HepG2 (cell line): Measurements from ENCODE around the gene CDC123. TPM values are rescaled to one million over a fixed set of nuclear protein-coding genes. Genes with fewer than 3 reads are reported as not detected.

Experiments used
- BHLHE40 ChIP-seq: IDR thresholded peaks from 2 replicates; pipeline ENCODE4 v1.6.1; 2011; ENCODE audit warnings: low read length, improper control_type of control experiment
- CEBPB ChIP-seq: IDR thresholded peaks from 2 replicates; pipeline ENCODE4 v1.6.1; 2011; ENCODE audit warnings: low read depth, low read length, improper control_type of control experiment, borderline replicate concordance
- ELF4 ChIP-seq: sonication (generic); formaldehyde crosslinking; IDR thresholded peaks from 2 replicates; pipeline ENCODE4 v1.5.0; 2020; ENCODE audit warnings: missing genetic modification reagents, mild to moderate bottlenecking, moderate library complexity, borderline replicate concordance
- FOXA1 ChIP-seq, 2 experiments: fragments of 450-650 bp in 1 of 2; sonication (generic) in 1 of 2; formaldehyde crosslinking in 1 of 2; IDR thresholded peaks; 2 replicates each; pipeline versions ENCODE4 v1.4.0 to v1.6.1; 2016 to 2020; ENCODE audit warnings: missing genetic modification reagents in 1 of 2
- FOXA3 ChIP-seq: IDR thresholded peaks from 2 replicates; pipeline ENCODE4 v1.6.1; 2016; ENCODE audit warnings: missing genetic modification reagents, missing compliant biosample characterization
- HCFC1 ChIP-seq: fragments of 150-350 bp; IDR thresholded peaks from 2 replicates; pipeline ENCODE4 v1.6.1; 2014; ENCODE audit warnings: low read depth, low read length
- HMG20A ChIP-seq: IDR thresholded peaks from 2 replicates; pipeline ENCODE4 v1.6.1; 2016; ENCODE audit warnings: borderline replicate concordance
- HNRNPUL1 ChIP-seq: fragments of 200-400 bp; formaldehyde crosslinking; IDR thresholded peaks from 2 replicates; pipeline ENCODE4 v1.6.1; 2017; ENCODE audit warnings: low read depth, mild to moderate bottlenecking, low read length, moderate library complexity
- KLF12 ChIP-seq: sonication (generic); formaldehyde crosslinking; IDR thresholded peaks from 2 replicates; pipeline ENCODE4 v1.4.0; 2020; ENCODE audit warnings: missing genetic modification reagents, borderline replicate concordance
- MATR3 ChIP-seq: sonication (generic); formaldehyde crosslinking; IDR thresholded peaks from 2 replicates; pipeline ENCODE4 v1.4.0; 2020; ENCODE audit warnings: missing genetic modification reagents
- MZF1 ChIP-seq: sonication (generic); formaldehyde crosslinking; IDR thresholded peaks from 2 replicates; pipeline ENCODE4 v1.8.1; 2023; ENCODE audit warnings: mild to moderate bottlenecking, missing genetic modification reagents, borderline replicate concordance
- NR2F1 ChIP-seq, 2 experiments: fragments of 450-650 bp in 1 of 2; formaldehyde crosslinking in 1 of 2; IDR thresholded peaks; 2 replicates each; pipeline versions ENCODE4 v1.5.0 to v1.6.1; 2016 to 2020; ENCODE audit warnings: mild to moderate bottlenecking in 1 of 2, missing compliant biosample characterization in 1 of 2, missing genetic modification reagents in 1 of 2, moderate library complexity in 1 of 2
- RBM22 ChIP-seq: fragments of 200-400 bp; formaldehyde crosslinking; optimal IDR thresholded peaks from 2 replicates; pipeline ENCODE3; 2017; ENCODE audit warnings: mild to moderate bottlenecking, low read length, moderate library complexity
- SALL1 ChIP-seq: sonication (generic); formaldehyde crosslinking; IDR thresholded peaks from 2 replicates; pipeline ENCODE4 v1.8.0; 2022; ENCODE audit warnings: mild to moderate bottlenecking, missing genetic modification reagents
- SETDB1 ChIP-seq: sonication (generic); formaldehyde crosslinking; IDR thresholded peaks from 2 replicates; pipeline ENCODE4 v1.5.1; 2020; ENCODE audit warnings: missing genetic modification reagents, mild to moderate bottlenecking, borderline replicate concordance
- SOX5 ChIP-seq: IDR thresholded peaks from 2 replicates; pipeline ENCODE4 v1.6.1; 2016; ENCODE audit warnings: borderline replicate concordance
- TARDBP ChIP-seq: sonication (generic); formaldehyde crosslinking; IDR thresholded peaks from 2 replicates; pipeline ENCODE4 v1.8.0; 2022; ENCODE audit warnings: mild to moderate bottlenecking, missing genetic modification reagents
- ZFP1 ChIP-seq: IDR thresholded peaks from 2 replicates; pipeline ENCODE4 v1.6.1; 2016
- ZNF12 ChIP-seq: sonication (generic); formaldehyde crosslinking; IDR thresholded peaks from 2 replicates; pipeline ENCODE4 v1.5.0; 2020; ENCODE audit warnings: missing genetic modification reagents
- ZNF296 ChIP-seq: sonication (generic); formaldehyde crosslinking; conservative IDR thresholded peaks from 2 replicates; pipeline ENCODE4 v1.5.0; 2020; ENCODE audit warnings: mild to moderate bottlenecking, missing genetic modification reagents
- polyA plus RNA-seq, 8 experiments: library from polyadenylated mRNA; depleted of rRNA in 3 of 8; stranded (reverse) in 7 of 8; unstranded in 1 of 8; fragments of >200 nt; fragmentation: Illumina TruSeq in 4 of 8; extraction: Trizol in 4 of 8; gene quantifications; 2 replicates each; pipeline versions ENCODE4 v1.2.1 to v1.2.3, GENCODE V29; 2011 to 2016; ENCODE audit warnings: low read depth in 4 of 8, missing spikeins in 1 of 8, mixed read lengths in 1 of 8; ENCODE audit not compliant: insufficient read depth in 1 of 8
- total RNA-seq, 5 experiments: library from RNA; depleted of rRNA; stranded (reverse); fragments of >200 nt; fragmentation: Illumina TruSeq; extraction: Trizol; gene quantifications; 2 replicates each; pipeline ENCODE4 v1.2.3, GENCODE V29; 2016; ENCODE audit warnings: low read depth in 1 of 5
- TF ChIP-seq, protein P1 (sequence below): sonication (generic); formaldehyde crosslinking; IDR thresholded peaks from 2 replicates; pipeline ENCODE4 v1.9.0; 2021; ENCODE audit warnings: missing genetic modification reagents, mild to moderate bottlenecking, borderline replicate concordance
- TF ChIP-seq, protein P2 (sequence below): sonication (generic); formaldehyde crosslinking; IDR thresholded peaks from 2 replicates; pipeline ENCODE4 v1.5.0; 2020; ENCODE audit warnings: missing genetic modification reagents
- TF ChIP-seq, protein P3 (sequence below): sonication (generic); formaldehyde crosslinking; IDR thresholded peaks from 2 replicates; pipeline ENCODE4 v1.5.0; 2020; ENCODE audit warnings: missing genetic modification reagents, mild to moderate bottlenecking, borderline replicate concordance
- TF ChIP-seq, protein P4 (sequence below): IDR thresholded peaks from 2 replicates; pipeline ENCODE4 v1.4.0; 2020; ENCODE audit warnings: mild to moderate bottlenecking, missing genetic modification reagents

Gene CDC123
- total and polyA plus RNA-seq, 2 of the 13 experiments (the other 11 are each of a cell fraction or from before 2014, with no cell fraction given): 63.3 to 153 TPM

DNA sequence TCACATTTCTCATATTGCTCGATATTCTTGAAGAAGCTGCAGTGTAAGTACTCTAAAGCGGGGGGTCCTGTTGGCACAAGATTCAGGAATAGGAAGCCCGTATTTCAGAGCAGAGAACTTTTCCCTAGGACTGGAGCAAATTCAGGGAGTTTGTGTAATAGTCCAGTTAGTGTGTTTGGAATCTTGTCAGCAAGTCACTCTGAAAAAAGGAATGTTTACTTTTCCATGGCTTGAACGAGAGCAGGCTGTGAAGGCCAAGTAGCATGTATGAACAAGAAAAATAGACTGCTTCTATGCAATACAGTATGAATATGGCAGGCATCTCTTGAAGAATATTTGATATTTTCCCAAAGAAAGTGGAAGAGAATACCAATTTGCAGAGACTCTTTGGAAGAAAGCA, 39.8 kb downstream of the CDC123 start (continued):
- TF ChIP-seq BHLHE40 (no peak), FOXA1 (IDR thresholded peaks at IDR 0.05) (no peak), FOXA1 (CRISPR knock-in tag; IDR thresholded peaks at IDR 0.05) (0 out of 2 replicates have a peak, but pooled peaks have one; percentile 43), SOX5 (CRISPR knock-in tag) (peak; percentile 53; the same call in 1 of the 2 replicates), CEBPB (peak; percentile 34; the same call in 1 of the 2 replicates), MATR3 (CRISPR knock-in tag) (no peak), NR2F1 (CRISPR knock-in tag; IDR thresholded peaks at IDR 0.05) (no peak), HNRNPUL1 (no peak), KLF12 (CRISPR knock-in tag) (no peak), ELF4 (CRISPR knock-in tag) (no peak), FOXA3 (CRISPR knock-in tag) (peak; percentile 76; the same call in 1 of the 2 replicates), ZNF296 (CRISPR knock-in tag) (no peak), SALL1 (CRISPR knock-in tag) (peak; percentile 18; the same call in 1 of the 2 replicates), HMG20A (peak; percentile 54; the same call in 1 of the 2 replicates), MZF1 (no peak), ZFP1 (CRISPR knock-in tag) (no peak), TARDBP (no peak), SETDB1 (CRISPR knock-in tag) (no peak), HCFC1 (no peak), ZNF12 (CRISPR knock-in tag) (no peak), RBM22 (no peak)
- TF ChIP-seq, protein P1, sequence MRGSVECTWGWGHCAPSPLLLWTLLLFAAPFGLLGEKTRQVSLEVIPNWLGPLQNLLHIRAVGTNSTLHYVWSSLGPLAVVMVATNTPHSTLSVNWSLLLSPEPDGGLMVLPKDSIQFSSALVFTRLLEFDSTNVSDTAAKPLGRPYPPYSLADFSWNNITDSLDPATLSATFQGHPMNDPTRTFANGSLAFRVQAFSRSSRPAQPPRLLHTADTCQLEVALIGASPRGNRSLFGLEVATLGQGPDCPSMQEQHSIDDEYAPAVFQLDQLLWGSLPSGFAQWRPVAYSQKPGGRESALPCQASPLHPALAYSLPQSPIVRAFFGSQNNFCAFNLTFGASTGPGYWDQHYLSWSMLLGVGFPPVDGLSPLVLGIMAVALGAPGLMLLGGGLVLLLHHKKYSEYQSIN (CRISPR knock-in tag): no peak
- TF ChIP-seq, protein P2, sequence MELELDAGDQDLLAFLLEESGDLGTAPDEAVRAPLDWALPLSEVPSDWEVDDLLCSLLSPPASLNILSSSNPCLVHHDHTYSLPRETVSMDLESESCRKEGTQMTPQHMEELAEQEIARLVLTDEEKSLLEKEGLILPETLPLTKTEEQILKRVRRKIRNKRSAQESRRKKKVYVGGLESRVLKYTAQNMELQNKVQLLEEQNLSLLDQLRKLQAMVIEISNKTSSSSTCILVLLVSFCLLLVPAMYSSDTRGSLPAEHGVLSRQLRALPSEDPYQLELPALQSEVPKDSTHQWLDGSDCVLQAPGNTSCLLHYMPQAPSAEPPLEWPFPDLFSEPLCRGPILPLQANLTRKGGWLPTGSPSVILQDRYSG (CRISPR knock-in tag): no peak
- TF ChIP-seq, protein P3, sequence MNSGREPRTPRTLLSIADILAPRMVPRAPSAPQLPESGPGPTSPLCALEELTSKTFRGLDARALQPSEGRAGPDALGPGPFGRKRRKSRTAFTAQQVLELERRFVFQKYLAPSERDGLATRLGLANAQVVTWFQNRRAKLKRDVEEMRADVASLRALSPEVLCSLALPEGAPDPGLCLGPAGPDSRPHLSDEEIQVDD (CRISPR knock-in tag): no peak
- TF ChIP-seq, protein P4, sequence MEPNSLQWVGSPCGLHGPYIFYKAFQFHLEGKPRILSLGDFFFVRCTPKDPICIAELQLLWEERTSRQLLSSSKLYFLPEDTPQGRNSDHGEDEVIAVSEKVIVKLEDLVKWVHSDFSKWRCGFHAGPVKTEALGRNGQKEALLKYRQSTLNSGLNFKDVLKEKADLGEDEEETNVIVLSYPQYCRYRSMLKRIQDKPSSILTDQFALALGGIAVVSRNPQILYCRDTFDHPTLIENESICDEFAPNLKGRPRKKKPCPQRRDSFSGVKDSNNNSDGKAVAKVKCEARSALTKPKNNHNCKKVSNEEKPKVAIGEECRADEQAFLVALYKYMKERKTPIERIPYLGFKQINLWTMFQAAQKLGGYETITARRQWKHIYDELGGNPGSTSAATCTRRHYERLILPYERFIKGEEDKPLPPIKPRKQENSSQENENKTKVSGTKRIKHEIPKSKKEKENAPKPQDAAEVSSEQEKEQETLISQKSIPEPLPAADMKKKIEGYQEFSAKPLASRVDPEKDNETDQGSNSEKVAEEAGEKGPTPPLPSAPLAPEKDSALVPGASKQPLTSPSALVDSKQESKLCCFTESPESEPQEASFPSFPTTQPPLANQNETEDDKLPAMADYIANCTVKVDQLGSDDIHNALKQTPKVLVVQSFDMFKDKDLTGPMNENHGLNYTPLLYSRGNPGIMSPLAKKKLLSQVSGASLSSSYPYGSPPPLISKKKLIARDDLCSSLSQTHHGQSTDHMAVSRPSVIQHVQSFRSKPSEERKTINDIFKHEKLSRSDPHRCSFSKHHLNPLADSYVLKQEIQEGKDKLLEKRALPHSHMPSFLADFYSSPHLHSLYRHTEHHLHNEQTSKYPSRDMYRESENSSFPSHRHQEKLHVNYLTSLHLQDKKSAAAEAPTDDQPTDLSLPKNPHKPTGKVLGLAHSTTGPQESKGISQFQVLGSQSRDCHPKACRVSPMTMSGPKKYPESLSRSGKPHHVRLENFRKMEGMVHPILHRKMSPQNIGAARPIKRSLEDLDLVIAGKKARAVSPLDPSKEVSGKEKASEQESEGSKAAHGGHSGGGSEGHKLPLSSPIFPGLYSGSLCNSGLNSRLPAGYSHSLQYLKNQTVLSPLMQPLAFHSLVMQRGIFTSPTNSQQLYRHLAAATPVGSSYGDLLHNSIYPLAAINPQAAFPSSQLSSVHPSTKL: peak; percentile 86
